Heart right ventricle (tissue), 16 donors: ENCODE results near the gene MICAL2. TPM values are rescaled to one million over a fixed set of nuclear protein-coding genes. Genes with fewer than 3 reads are reported as not detected.

ENCODE experiments used
- ATAC-seq, 8 donors: fragments of 200-7000 bp; cut with Tn5 transposase; one replicate each; pipeline ENCODE4 v1.9.1; 2020; ENCODE audit warnings: mild to moderate bottlenecking in 8 of 8, moderate library complexity in 8 of 8, moderate number of reproducible peaks in 1 of 8
- DNase-seq, 2 donors: peaks; one replicate each; pipeline ENCODE4 v3.0.0-alpha.2; 2020
- H3K27ac ChIP-seq, 10 donors: fragments of 200-600 bp; sonication (generic) in 2 of 10; one replicate each; pipeline versions ENCODE4 v1.5.0 to v1.8.0; 2020 to 2022; ENCODE audit warnings: mild to moderate bottlenecking in 3 of 10
- H3K27me3 ChIP-seq, 7 donors: fragments of 200-600 bp; one replicate each; pipeline ENCODE4 v1.8.0; 2021 to 2022; ENCODE audit warnings: mild to moderate bottlenecking in 2 of 7
- H3K36me3 ChIP-seq, 9 donors: fragments of 200-600 bp; sonication (generic) in 1 of 9; one replicate each; pipeline versions ENCODE4 v1.5.0 to v1.8.0; 2020 to 2022; ENCODE audit warnings: mild to moderate bottlenecking in 2 of 9
- H3K4me1 ChIP-seq, 9 donors: fragments of 200-600 bp; sonication (generic) in 1 of 9; one replicate each; pipeline versions ENCODE4 v1.5.0 to v1.8.0; 2020 to 2022; ENCODE audit warnings: mild to moderate bottlenecking in 4 of 9
- H3K4me3 ChIP-seq, 10 donors: fragments of 200-600 bp; sonication (generic) in 2 of 10; one replicate each; pipeline versions ENCODE4 v1.5.0 to v1.8.0; 2020 to 2022; ENCODE audit warnings: mild to moderate bottlenecking in 7 of 10, moderate library complexity in 2 of 10
- H3K9me3 ChIP-seq, 11 donors: fragments of 200-600 bp in 10 of 11; sonication (generic) in 2 of 11; one replicate each; pipeline versions ENCODE4 v1.5.0 to v1.8.0; 2013 to 2022; ENCODE audit warnings: mild to moderate bottlenecking in 2 of 11, control low read depth in 1 of 11, moderate library complexity in 1 of 11
- WGBS, 2 donors: extraction: QIAGEN DNeasy Blood & Tissue Kit; methylation state at CpG; one replicate each; pipeline ENCODE4 v1.1.7; 2013; ENCODE audit warnings: inconsistent platforms in 1 of 2; 5-methylcytosine and 5-hydroxymethylcytosine counted together
- intact Hi-C, 10 donors: fragments of 100-400 bp; cut with DNase I; formaldehyde crosslinking; loops; one replicate each; pipeline versions ENCODE4 v1.11.1 to v1.14.2; 2022
- polyA plus RNA-seq, 2 donors: library from polyadenylated mRNA; stranded (reverse); fragments of 200-250 nt; gene quantifications; one replicate each; pipeline ENCODE4 v1.2.3, GENCODE V29; 2013
- total RNA-seq, 10 donors: library from RNA; stranded (reverse); fragmentation: NEBNext Ultra II Directional in 3 of 10; extraction: Animal tissue kit (Norgen Biotek cat#: 25700) in 3 of 10; gene quantifications; one replicate each; pipeline versions ENCODE4 v1.2.1 to v1.2.4, GENCODE V29; 2021 to 2023
- TF ChIP-seq, protein P1 (sequence below), 9 donors: fragments of 200-600 bp; sonication (generic) in 2 of 9; IDR thresholded peaks; one replicate each; pipeline versions ENCODE4 v1.5.0 to v1.8.0; 2021 to 2022; ENCODE audit warnings: antibody characterized with exemption in 9 of 9, mild to moderate bottlenecking in 5 of 9, moderate library complexity in 1 of 9
- donor health status: Arrhythmogenic right ventricular cardiomyopathy.
- donor health status: ischemic (EF 13 %, LVEDD 7.1; RV severe dilation, severe dysfunction).
- donor health status: healthy with polysubstance abuse.
- donor health status: DM: no; HTN: yes; CAD: no.
- donor health status: DM: no; HTN: no; CAD: no.
- donor health status: ischemic (EF 25% LVEDD 6.9; RV normal size, moderate dysfunction).
- donor health status: ischemic (EF 25% LVEDD 5.7; RV mildly dilated, moderate dysfunction).
- donor health status: healthy.
- donor health status: DM: yes; HTN: yes; CAD: no.
- donor health status: Ischemic cardiomyopathy.
- donor health status: ischemic (EF 35%, LVEDD 5.7; RV mildly dilated, moderate dysfunction).
- donor health status: nonischemic (EF 11% LVEDD 7.7; RV severe dilation, severe dysfunction).
- donor health status: DM: yes; HTN: yes; CAD: no.
- donor health status: PGD.
- donor health status: ischemic (EF 29% LVEDD 5.4; RV normal size, mild dysfunction).
- donor health status: nonischemic (EF 23%, LVEDD 6.1; RV moderate dilation, normal function).

Gene MICAL2
- total and polyA plus RNA-seq, 12 donors, result 32.5 to 95.7 (median 70.5) TPM

DNA sequence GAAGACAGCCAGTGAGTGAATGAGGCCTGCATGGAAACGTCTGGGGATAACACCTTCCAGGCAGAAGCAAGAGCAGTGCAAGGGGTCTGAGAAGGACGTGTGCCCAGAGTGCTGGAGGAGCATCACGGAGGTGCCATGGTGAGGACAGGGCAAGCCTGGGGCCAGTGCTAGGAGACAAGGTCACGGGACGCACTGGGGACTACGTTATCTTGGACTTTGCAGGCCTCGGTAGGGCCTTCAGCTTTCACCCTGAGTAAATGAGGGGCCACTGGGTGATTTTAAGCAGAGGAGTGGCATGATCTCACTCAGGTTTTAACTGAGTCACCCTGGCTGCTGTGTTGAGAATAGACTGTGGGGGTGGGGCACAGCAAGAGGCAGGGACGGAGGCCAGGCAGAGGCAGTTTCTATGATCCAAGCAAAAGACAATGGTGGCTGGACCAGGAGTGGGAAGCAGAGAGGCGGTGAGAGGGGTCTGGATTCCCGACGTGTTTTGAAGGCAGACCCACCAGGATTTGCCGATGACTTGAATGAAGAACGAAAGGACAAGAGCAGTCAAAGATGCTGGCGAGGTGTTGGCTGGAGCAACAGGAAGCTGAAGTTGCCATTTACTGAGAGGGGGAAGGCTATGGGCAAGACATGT is 164.3 kb downstream of the MICAL2 start:
- ATAC-seq, result no peak
- H3K27ac ChIP-seq, result no peak overlapping the region
- WGBS, 2 donors, result 94 to 95% methylated on average over 14 of the region's 14 CpGs
- H3K4me3 ChIP-seq, result no peak overlapping the region
- DNase-seq, result no peak
- H3K4me1 ChIP-seq, result peaks cover 0 to 10% (median 2%) of the 10 kb centered on the region in 9 donors
- H3K9me3 ChIP-seq, result no peaks in the 10 kb centered on the region
- no peaks in the 10 kb centered on the region for H3K27me3 ChIP-seq
- intact Hi-C loops, result loop anchor here in 3 of 10 donors (5.0 to 10.0 kb wide), 3 partner anchors 37 to 480 kb away; no protein-coding TSS in a partner anchor
- TF ChIP-seq, protein P1, sequence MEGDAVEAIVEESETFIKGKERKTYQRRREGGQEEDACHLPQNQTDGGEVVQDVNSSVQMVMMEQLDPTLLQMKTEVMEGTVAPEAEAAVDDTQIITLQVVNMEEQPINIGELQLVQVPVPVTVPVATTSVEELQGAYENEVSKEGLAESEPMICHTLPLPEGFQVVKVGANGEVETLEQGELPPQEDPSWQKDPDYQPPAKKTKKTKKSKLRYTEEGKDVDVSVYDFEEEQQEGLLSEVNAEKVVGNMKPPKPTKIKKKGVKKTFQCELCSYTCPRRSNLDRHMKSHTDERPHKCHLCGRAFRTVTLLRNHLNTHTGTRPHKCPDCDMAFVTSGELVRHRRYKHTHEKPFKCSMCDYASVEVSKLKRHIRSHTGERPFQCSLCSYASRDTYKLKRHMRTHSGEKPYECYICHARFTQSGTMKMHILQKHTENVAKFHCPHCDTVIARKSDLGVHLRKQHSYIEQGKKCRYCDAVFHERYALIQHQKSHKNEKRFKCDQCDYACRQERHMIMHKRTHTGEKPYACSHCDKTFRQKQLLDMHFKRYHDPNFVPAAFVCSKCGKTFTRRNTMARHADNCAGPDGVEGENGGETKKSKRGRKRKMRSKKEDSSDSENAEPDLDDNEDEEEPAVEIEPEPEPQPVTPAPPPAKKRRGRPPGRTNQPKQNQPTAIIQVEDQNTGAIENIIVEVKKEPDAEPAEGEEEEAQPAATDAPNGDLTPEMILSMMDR (IDR thresholded peaks at IDR 0.05), result no peak
- H3K36me3 ChIP-seq, result no peaks in the 10 kb centered on the region

DNA sequence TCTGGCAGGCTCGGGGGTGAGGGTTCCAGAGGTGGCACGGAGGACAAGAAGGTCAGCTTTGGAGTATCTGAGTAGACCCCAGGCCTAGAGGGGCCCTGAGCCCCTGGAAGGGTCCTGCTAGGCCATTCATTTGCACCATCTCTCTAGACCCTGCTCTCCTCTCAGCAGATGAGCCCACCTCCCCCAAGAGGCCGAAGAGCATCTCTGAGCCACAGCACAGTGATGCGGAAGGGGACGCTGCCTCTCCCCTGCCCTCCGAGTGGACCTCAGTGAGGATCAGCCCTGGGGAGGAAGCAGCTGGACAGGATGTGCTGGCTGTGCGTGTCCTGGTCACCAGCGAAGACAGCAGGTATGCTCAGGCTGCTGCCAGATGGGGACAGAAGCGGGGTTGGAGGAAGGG is 165.4 kb downstream of the MICAL2 start:
- Histone ChIP-seq H3K4me3 (no peak overlapping the region), H3K36me3 (no peaks in the 10 kb centered on the region), H3K4me1 (no peaks in the 10 kb centered on the region), H3K27me3 (no peaks in the 10 kb centered on the region), H3K9me3 (no peaks in the 10 kb centered on the region), H3K27ac (no peak overlapping the region)
- DNase-seq, result no peak
- TF ChIP-seq, protein P1 (IDR thresholded peaks at IDR 0.05), result no peak
- intact Hi-C loops, result loop anchor here in 3 of 10 donors (5.0 to 10.0 kb wide), 3 partner anchors 39 to 481 kb away; no protein-coding TSS in a partner anchor
- 68 to 80% methylated on average over 9 of the region's 9 CpGs for WGBS, 2 donors
- no peak for ATAC-seq

DNA sequence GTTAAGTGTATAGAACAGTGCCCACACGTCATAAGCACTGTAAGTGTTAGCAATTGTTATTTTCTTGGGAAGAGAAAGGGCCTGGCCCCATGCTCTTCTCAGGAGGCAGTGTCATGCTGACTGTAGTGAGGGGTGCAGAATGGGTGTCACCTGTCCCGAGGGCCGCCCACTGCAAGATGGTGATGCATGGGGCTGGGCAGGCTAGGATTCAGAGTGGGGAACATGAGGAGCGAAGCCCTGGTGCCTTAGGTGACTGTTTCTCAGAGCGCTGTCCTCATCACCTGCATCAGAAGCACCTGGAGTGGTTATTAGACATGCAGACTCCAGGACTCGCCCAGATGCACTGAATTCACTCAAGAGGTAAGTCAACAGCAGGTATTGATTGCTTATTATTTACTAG is 166.0 kb downstream of the MICAL2 start:
- TF ChIP-seq, protein P1 (IDR thresholded peaks at IDR 0.05), result no peak
- H3K4me3 ChIP-seq, result no peak overlapping the region
- WGBS, 2 donors, result 95 to 98% methylated on average over 6 of the region's 6 CpGs
- H3K4me1 ChIP-seq, result no peaks in the 10 kb centered on the region
- no peaks in the 10 kb centered on the region for H3K9me3 ChIP-seq
- no peaks in the 10 kb centered on the region for H3K36me3 ChIP-seq
- no peaks in the 10 kb centered on the region for H3K27me3 ChIP-seq
- ATAC-seq (no peak), DNase-seq (no peak)
- intact Hi-C loops, result loop anchor here in 3 of 10 donors (5.0 to 10.0 kb wide), 3 partner anchors 39 to 482 kb away; no protein-coding TSS in a partner anchor
- no peak overlapping the region for H3K27ac ChIP-seq

DNA sequence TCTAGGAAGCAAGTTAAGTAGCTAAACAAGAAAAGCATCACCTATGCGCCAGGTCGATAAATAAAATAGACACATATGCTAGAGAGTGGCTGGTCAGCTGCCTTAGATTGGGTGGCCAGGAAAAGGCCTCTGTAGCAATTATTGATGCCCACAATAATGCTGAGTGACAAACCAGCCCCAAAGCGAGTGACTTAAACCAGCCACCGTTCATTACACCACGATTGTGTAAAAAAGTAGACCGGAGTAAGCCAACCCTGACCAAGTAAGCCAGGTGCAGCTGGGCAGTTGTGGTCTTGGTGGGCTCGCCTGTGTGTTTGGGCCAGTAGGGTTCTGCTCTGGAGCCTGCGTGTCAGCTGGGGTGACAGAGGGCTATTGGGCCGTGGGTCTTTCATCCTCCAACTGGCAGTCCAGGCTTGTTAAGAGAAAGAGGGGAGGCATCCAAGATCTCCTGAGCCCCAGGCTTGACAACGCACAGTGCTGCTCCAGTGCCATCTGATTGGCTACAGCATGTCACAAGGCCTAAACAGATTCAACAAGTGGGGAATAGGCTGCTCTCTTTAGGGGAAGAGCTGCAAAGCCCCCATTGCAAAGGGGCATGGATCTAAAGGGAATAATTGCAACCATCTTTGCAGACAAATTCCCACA is 166.6 kb downstream of the MICAL2 start:
- 86 to 95% methylated on average over 10 of the region's 10 CpGs for WGBS, 2 donors
- TF ChIP-seq, protein P1 (IDR thresholded peaks at IDR 0.05), result no peak
- ATAC-seq (no peak), DNase-seq (no peak)
- intact Hi-C loops, result loop anchor here in 3 of 10 donors (5.0 to 10.0 kb wide), 3 partner anchors 40 to 482 kb away; no protein-coding TSS in a partner anchor
- no peaks in the 10 kb centered on the region for H3K36me3 ChIP-seq
- no peak overlapping the region for H3K4me3 ChIP-seq
- H3K27me3 ChIP-seq, result no peaks in the 10 kb centered on the region
- H3K9me3 ChIP-seq, result no peaks in the 10 kb centered on the region
- H3K27ac ChIP-seq, result no peak overlapping the region
- H3K4me1 ChIP-seq, result peaks cover 0 to 6% (median 2%) of the 10 kb centered on the region in 9 donors
